ENCODE results near the gene EGFLAM.
"Not testable (repeated sequence)": the region's sequence is repeated elsewhere in the genome, so short reads cannot be mapped to it uniquely, and the experiment has no call there.

Gene EGFLAM

GRCh38 chr5:38333181-38333580 lies 74.8 kb downstream of the EGFLAM start:
- DNase-seq = not testable (repeated sequence)

GRCh38 chr5:38338455-38338854 lies 80.1 kb downstream of the EGFLAM start:
- no peak for DNase-seq

- no peak for DNase-seq
Measured at GRCh38 chr5:38339446-38339845, 81.1 kb downstream of the EGFLAM start.

- DNase-seq = no peak
Measured at GRCh38 chr5:38341056-38341455, 82.7 kb downstream of the EGFLAM start.

- DNase-seq = no peak
Measured at GRCh38 chr5:38341641-38342040, 83.3 kb downstream of the EGFLAM start.

GRCh38 chr5:38342261-38342660 lies 83.9 kb downstream of the EGFLAM start:
- no peak for DNase-seq

GRCh38 chr5:38344891-38345290 lies 86.5 kb downstream of the EGFLAM start:
- DNase-seq = no peak

- DNase-seq = no peak
Measured at GRCh38 chr5:38346593-38346992, 88.2 kb downstream of the EGFLAM start.

GRCh38 chr5:38347040-38347763 lies 88.8 kb downstream of the EGFLAM start:
- DNase-seq = no peak

- no peak for DNase-seq
Measured at GRCh38 chr5:38347896-38348295, 89.5 kb downstream of the EGFLAM start.

- no peak for DNase-seq
Measured at GRCh38 chr5:38360323-38361061, 102.1 kb downstream of the EGFLAM start.

GRCh38 chr5:38362713-38363112 lies 104.4 kb downstream of the EGFLAM start:
- DNase-seq = no peak

GRCh38 chr5:38364825-38365224 lies 106.5 kb downstream of the EGFLAM start:
- DNase-seq = no peak

- no peak for DNase-seq
Measured at GRCh38 chr5:38367410-38367809, 109.1 kb downstream of the EGFLAM start.

GRCh38 chr5:38367966-38368365 lies 109.6 kb downstream of the EGFLAM start:
- no peak for DNase-seq

- DNase-seq = no peak
Measured at GRCh38 chr5:38369692-38370091, 111.3 kb downstream of the EGFLAM start.

- DNase-seq = no peak
Measured at GRCh38 chr5:38370358-38371100, 112.2 kb downstream of the EGFLAM start.

GRCh38 chr5:38371596-38371995 lies 113.2 kb downstream of the EGFLAM start:
- DNase-seq = no peak

GRCh38 chr5:38373743-38374142 lies 115.4 kb downstream of the EGFLAM start:
- DNase-seq = no peak

GRCh38 chr5:38375423-38375822 lies 117.1 kb downstream of the EGFLAM start:
- DNase-seq = no peak

- no peak for DNase-seq
Measured at GRCh38 chr5:38376404-38376803, 118.0 kb downstream of the EGFLAM start.

- DNase-seq = no peak
Measured at GRCh38 chr5:38378579-38378978, 120.2 kb downstream of the EGFLAM start.

GRCh38 chr5:38379350-38379937 lies 121.1 kb downstream of the EGFLAM start:
- no peak for DNase-seq

Measured in NCI-H1930 (cell line).